PC-9 (cell line): Measurements from ENCODE around the gene SLC18A3. TPM values are rescaled to one million over a fixed set of nuclear protein-coding genes. Genes with fewer than 3 reads are reported as not detected.

ENCODE experiments used
- BruUV-seq: library from RNA; stranded (reverse); fragments of 400-500 nt; replicated peaks from 2 replicates; lab custom pipeline; 2021; lab: Mats Ljungman, UMichigan
- CTCF ChIA-PET: fragments of 300-600 bp; sonication (Branson Sonifier 250); formaldehyde crosslinking; loops from one replicate; lab custom pipeline; 2022; ENCODE audit warnings: antibody characterized with exemption; lab: Charles Lee
- POLR2A ChIA-PET: fragments of 300-600 bp; sonication (Branson Sonifier 250); formaldehyde crosslinking; loops from one replicate; lab custom pipeline; 2022; ENCODE audit warnings: antibody characterized with exemption; ENCODE audit not compliant: unreplicated experiment; lab: Charles Lee
- DNase-seq, 2 experiments: peaks; one replicate each; pipeline versions ENCODE4 v3.0.0 to v3.0.0-alpha.2; 2015 to 2022; ENCODE audit warnings: mixed read lengths in 1 of 2
- H2AFZ ChIP-seq: fragments of 200-600 bp; sonication (generic); 2 replicates; pipeline ENCODE4 v1.8.1; 2017; ENCODE audit warnings: antibody characterized with exemption
- H3F3A ChIP-seq: fragments of 200-600 bp; sonication (generic); 2 replicates; pipeline ENCODE4 v1.8.1; 2017; ENCODE audit warnings: antibody characterized with exemption, mild to moderate bottlenecking, low read depth; ENCODE audit not compliant: insufficient read depth
- H3K27ac ChIP-seq: fragments of 200-600 bp; sonication (generic); 2 replicates; pipeline ENCODE4 v1.6.1; 2016; ENCODE audit warnings: mixed run types
- H3K27me3 ChIP-seq: fragments of 200-600 bp; sonication (generic); 2 replicates; pipeline ENCODE4 v1.6.1; 2016; ENCODE audit warnings: low read depth, mixed run types; ENCODE audit not compliant: insufficient read depth
- H3K36me3 ChIP-seq: fragments of 200-600 bp; sonication (generic); 2 replicates; pipeline ENCODE4 v1.6.1; 2016; ENCODE audit warnings: low read depth, mixed run types
- H3K4me1 ChIP-seq: fragments of 200-600 bp; sonication (generic); replicated peaks from 2 replicates; pipeline ENCODE4 v1.6.1; 2016; ENCODE audit warnings: mixed run types; ENCODE audit not compliant: insufficient read depth
- H3K4me2 ChIP-seq: fragments of 200-600 bp; sonication (generic); 2 replicates; pipeline ENCODE4 v1.6.1; 2017; ENCODE audit warnings: mixed run types
- H3K4me3 ChIP-seq: fragments of 200-600 bp; sonication (generic); 2 replicates; pipeline ENCODE4 v1.6.1; 2016; ENCODE audit warnings: mixed run types
- H3K79me2 ChIP-seq: fragments of 200-600 bp; sonication (generic); 2 replicates; pipeline ENCODE4 v1.6.1; 2017; ENCODE audit warnings: low read depth, mixed run types
- H3K9me2 ChIP-seq: fragments of 200-600 bp; sonication (generic); 2 replicates; pipeline ENCODE4 v1.8.1; 2017; ENCODE audit warnings: mild to moderate bottlenecking; ENCODE audit not compliant: insufficient read depth
- H3K9me3 ChIP-seq: fragments of 200-600 bp; sonication (generic); 2 replicates; pipeline ENCODE4 v1.8.1; 2016; ENCODE audit warnings: low read depth; ENCODE audit not compliant: insufficient read depth
- H4K20me1 ChIP-seq: fragments of 200-600 bp; sonication (generic); 2 replicates; pipeline ENCODE4 v1.8.1; 2017; ENCODE audit not compliant: insufficient read depth
- EZH2 ChIP-seq: fragments of 200-600 bp; sonication (generic); IDR thresholded peaks from 2 replicates; pipeline ENCODE4 v1.8.0; 2017; ENCODE audit warnings: antibody characterized with exemption, low read depth
- intact Hi-C: fragments of 100-400 bp; cut with micrococcal nuclease; formaldehyde crosslinking; loops from one replicate; pipeline ENCODE4 v1.10.0; 2022; ENCODE audit not compliant: unreplicated experiment
- total RNA-seq: library from RNA; stranded (reverse); gene quantifications from 2 replicates; pipeline ENCODE4 v1.2.3, GENCODE V29; 2021
- TF ChIP-seq, protein P1 (sequence below): fragments of 200-600 bp; sonication (generic); conservative IDR thresholded peaks from 2 replicates; pipeline ENCODE4 v1.6.1; 2017; ENCODE audit warnings: mixed run types, antibody characterized with exemption, mild to moderate bottlenecking, moderate library complexity

The SLC18A3 gene
- total RNA-seq, 1 experiment from 2014 or later = not detected

DNA sequence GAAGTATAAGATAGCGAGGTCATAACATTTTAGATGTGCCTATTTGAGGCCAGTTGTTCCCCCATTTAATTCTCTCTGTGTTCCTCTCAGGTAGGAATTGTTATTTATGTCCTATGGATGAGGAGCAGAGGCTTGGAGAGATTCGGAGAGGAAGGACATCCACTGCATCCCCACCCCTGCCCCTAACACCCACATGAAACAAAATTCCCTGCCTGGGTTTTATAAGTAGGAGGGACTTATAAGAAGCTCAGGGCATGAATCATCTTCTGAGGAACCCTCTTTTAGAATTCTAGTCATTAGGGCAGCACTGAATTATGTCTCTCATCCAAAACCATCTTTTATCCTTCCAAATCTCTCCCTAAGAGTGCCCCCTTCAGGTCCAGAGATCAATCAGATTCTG, 8.7 kb downstream of the SLC18A3 start:
- no peak overlapping the region for H3K27ac ChIP-seq
- BruUV-seq = no TSS peak
- H2AFZ ChIP-seq = no peak overlapping the region
- H3K4me1 ChIP-seq = no peaks in the 10 kb centered on the region
- DNase-seq = no peak
- H3K4me2 ChIP-seq = no peak overlapping the region
- no peak overlapping the region for H3K4me3 ChIP-seq
- no peaks in the 10 kb centered on the region for H3K9me2 ChIP-seq
- ChIA-PET POLR2A (no interaction called here), CTCF (no interaction called here)
- no peaks in the 10 kb centered on the region for H3K36me3 ChIP-seq
- H3K9me3 ChIP-seq = no peaks in the 10 kb centered on the region
- no peaks in the 10 kb centered on the region for H3F3A ChIP-seq
- intact Hi-C loops = no loop called here
- TF ChIP-seq, protein P1, sequence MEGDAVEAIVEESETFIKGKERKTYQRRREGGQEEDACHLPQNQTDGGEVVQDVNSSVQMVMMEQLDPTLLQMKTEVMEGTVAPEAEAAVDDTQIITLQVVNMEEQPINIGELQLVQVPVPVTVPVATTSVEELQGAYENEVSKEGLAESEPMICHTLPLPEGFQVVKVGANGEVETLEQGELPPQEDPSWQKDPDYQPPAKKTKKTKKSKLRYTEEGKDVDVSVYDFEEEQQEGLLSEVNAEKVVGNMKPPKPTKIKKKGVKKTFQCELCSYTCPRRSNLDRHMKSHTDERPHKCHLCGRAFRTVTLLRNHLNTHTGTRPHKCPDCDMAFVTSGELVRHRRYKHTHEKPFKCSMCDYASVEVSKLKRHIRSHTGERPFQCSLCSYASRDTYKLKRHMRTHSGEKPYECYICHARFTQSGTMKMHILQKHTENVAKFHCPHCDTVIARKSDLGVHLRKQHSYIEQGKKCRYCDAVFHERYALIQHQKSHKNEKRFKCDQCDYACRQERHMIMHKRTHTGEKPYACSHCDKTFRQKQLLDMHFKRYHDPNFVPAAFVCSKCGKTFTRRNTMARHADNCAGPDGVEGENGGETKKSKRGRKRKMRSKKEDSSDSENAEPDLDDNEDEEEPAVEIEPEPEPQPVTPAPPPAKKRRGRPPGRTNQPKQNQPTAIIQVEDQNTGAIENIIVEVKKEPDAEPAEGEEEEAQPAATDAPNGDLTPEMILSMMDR = no peak
- no peak for TF ChIP-seq EZH2
- no peaks in the 10 kb centered on the region for H3K79me2 ChIP-seq
- no peaks in the 10 kb centered on the region for H4K20me1 ChIP-seq
- peaks cover 40% of the 10 kb centered on the region for H3K27me3 ChIP-seq

DNA sequence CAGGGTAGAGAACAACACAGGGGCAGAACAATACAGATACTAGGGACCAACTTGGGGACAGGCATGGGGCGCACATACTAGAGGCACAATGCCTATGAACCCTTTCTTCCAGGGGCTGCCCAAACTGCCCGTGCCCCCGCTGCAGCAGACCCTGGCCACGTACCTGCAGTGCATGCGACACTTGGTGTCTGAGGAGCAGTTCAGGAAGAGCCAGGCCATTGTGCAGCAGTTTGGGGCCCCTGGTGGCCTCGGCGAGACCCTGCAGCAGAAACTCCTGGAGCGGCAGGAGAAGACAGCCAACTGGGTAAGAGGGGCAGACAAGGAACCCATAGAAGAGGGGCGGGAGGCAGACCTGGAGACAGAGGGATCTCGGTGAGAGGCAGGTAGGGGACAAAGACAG, 9.5 kb downstream of the SLC18A3 start:
- Histone ChIP-seq H3K9me3 (no peaks in the 10 kb centered on the region), H3K4me3 (no peak overlapping the region), H3K4me2 (no peak overlapping the region), H3K4me1 (no peaks in the 10 kb centered on the region), H3K36me3 (no peaks in the 10 kb centered on the region), H3K9me2 (no peaks in the 10 kb centered on the region), H3K79me2 (no peaks in the 10 kb centered on the region), H2AFZ (no peak overlapping the region), H4K20me1 (no peaks in the 10 kb centered on the region), H3K27me3 (peaks cover 35% of the 10 kb centered on the region), H3F3A (no peaks in the 10 kb centered on the region), H3K27ac (no peak overlapping the region)
- ChIA-PET CTCF (no interaction called here), POLR2A (no interaction called here)
- intact Hi-C loops = no loop called here
- TF ChIP-seq, protein P1 = no peak
- no peak for TF ChIP-seq EZH2
- DNase-seq = no peak
- no TSS peak for BruUV-seq

DNA sequence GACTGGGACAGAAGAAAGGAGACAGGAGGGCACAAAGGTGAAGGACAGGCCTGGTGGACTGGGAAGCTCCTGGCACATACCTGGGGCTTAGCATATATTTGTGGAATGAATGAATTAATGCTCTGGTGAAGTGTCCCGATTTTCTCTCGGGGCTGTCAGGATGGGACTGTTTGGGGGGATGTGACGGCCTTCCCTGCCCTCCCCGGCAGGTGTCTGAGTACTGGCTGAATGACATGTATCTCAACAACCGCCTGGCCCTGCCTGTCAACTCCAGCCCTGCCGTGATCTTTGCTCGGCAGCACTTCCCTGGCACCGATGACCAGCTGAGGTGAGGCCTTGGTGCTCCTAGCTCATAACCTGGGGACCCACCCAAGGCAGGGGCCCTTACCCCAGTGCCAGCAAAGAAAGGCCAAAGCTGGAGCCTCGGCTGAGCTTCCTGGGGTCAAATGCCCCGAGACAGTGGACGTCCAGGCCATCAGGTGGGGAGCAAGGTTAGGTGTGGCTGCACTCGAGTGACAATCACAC, 10.2 kb downstream of the SLC18A3 start:
- ChIA-PET POLR2A (no interaction called here), CTCF (no interaction called here)
- BruUV-seq = no TSS peak
- DNase-seq = no peak
- H3K9me2 ChIP-seq = no peaks in the 10 kb centered on the region
- no peaks in the 10 kb centered on the region for H3K9me3 ChIP-seq
- H3K4me1 ChIP-seq = no peaks in the 10 kb centered on the region
- H3K4me3 ChIP-seq = no peak overlapping the region
- intact Hi-C loops = no loop called here
- no peak for TF ChIP-seq EZH2
- TF ChIP-seq, protein P1 = no peak
- no peak overlapping the region for H3K4me2 ChIP-seq
- H3K27ac ChIP-seq = no peak overlapping the region
- peaks cover 31% of the 10 kb centered on the region for H3K27me3 ChIP-seq
- H3F3A ChIP-seq = no peaks in the 10 kb centered on the region
- no peaks in the 10 kb centered on the region for H3K36me3 ChIP-seq
- H2AFZ ChIP-seq = no peak overlapping the region
- H4K20me1 ChIP-seq = no peaks in the 10 kb centered on the region
- H3K79me2 ChIP-seq = no peaks in the 10 kb centered on the region
